Fibroblast of the aortic adventitia (primary cell): ENCODE data around the gene SLC35A2. TPM values are rescaled to one million over a fixed set of nuclear protein-coding genes. Genes with fewer than 3 reads are reported as not detected.
A peak's percentile ranks its signal among the peaks of the same experiment; 100 is the strongest.

ENCODE experiments used
- DNase-seq: peaks from one replicate; pipeline ENCODE4 v3.0.0-alpha.2; 2010; ENCODE audit warnings: low read depth
- H3K4me3 ChIP-seq: 2 replicates; pipeline ENCODE4 v1.5.1; 2011; ENCODE audit warnings: low read depth, mild to moderate bottlenecking, control low read depth, low read length, moderate library complexity
- CTCF ChIP-seq: IDR thresholded peaks from 2 replicates; pipeline ENCODE4 v1.5.1; 2011; ENCODE audit warnings: mild to moderate bottlenecking, low read length, control low read depth, inconsistent platforms; ENCODE audit not compliant: insufficient read depth
- total RNA-seq: library from RNA; depleted of rRNA; stranded (reverse); fragments of >200 nt; gene quantifications from 2 replicates; pipeline ENCODE4 v1.2.3, GENCODE V29; 2012; ENCODE audit warnings: low replicate concordance

The SLC35A2 gene
- total RNA-seq, 1 donor: 12.2 TPM

- no peak for DNase-seq
- no peak overlapping the region for H3K4me3 ChIP-seq
- TF ChIP-seq CTCF: no peak
These were observed 37.1 kb upstream of the SLC35A2 start for GRCh38 chrX:48948589-48948988.

- peak; percentile 50 for DNase-seq
- H3K4me3 ChIP-seq: no peak overlapping the region
- peak; percentile 83 for TF ChIP-seq CTCF
These were observed 34.3 kb upstream of the SLC35A2 start for GRCh38 chrX:48945517-48946348.

- no peak for TF ChIP-seq CTCF
- no peak overlapping the region for H3K4me3 ChIP-seq
- no peak for DNase-seq
These were observed 31.4 kb upstream of the SLC35A2 start for GRCh38 chrX:48942895-48943294.

GRCh38 chrX:48940404-48940955, 29.0 kb upstream of the SLC35A2 start:
- no peak for DNase-seq
- no peak for TF ChIP-seq CTCF
- H3K4me3 ChIP-seq: no peak overlapping the region

- no peak for TF ChIP-seq CTCF
- no peak overlapping the region for H3K4me3 ChIP-seq
- no peak for DNase-seq
These were observed 28.2 kb upstream of the SLC35A2 start for GRCh38 chrX:48939524-48940228.

- no peak overlapping the region for H3K4me3 ChIP-seq
- no peak for TF ChIP-seq CTCF
- no peak for DNase-seq
These were observed 27.4 kb upstream of the SLC35A2 start for GRCh38 chrX:48938721-48939425.
